Peyer's patch (tissue), 4 donors: Measurements from ENCODE around the gene SLC7A11. TPM values are rescaled to one million over a fixed set of nuclear protein-coding genes. Genes with fewer than 3 reads are reported as not detected.
A peak's percentile ranks its signal among the peaks of the same experiment; 100 is the strongest.
"Not testable (repeated sequence)": the region's sequence is repeated elsewhere in the genome, so short reads cannot be mapped to it uniquely, and the experiment has no call there.

Experiments used
- DNase-seq, 3 donors: peaks; one replicate each; pipeline ENCODE4 v3.0.0-alpha.2; 2017 to 2019
- H3K27ac ChIP-seq, 4 donors: fragments of 200-600 bp; sonication (generic); one replicate each; pipeline ENCODE4 v1.5.1; 2016 to 2019
- H3K27me3 ChIP-seq, 2 donors: fragments of 200-600 bp; sonication (generic); one replicate each; pipeline ENCODE4 v1.5.1; 2019
- H3K36me3 ChIP-seq, 3 donors: fragments of 200-600 bp; sonication (generic); one replicate each; pipeline ENCODE4 v1.5.1; 2016 to 2019
- H3K4me1 ChIP-seq, 4 donors: fragments of 200-600 bp; sonication (generic); one replicate each; pipeline ENCODE4 v1.5.1; 2016 to 2019
- H3K4me3 ChIP-seq, 4 donors: fragments of 200-600 bp; sonication (generic); 1 replicate in 3 of 4; 2 replicates in 1 of 4; pipeline ENCODE4 v1.5.1; 2016 to 2019; ENCODE audit warnings: mild to moderate bottlenecking in 1 of 4
- H3K9me3 ChIP-seq, 4 donors: fragments of 200-600 bp; sonication (generic); one replicate each; pipeline ENCODE4 v1.5.1; 2016 to 2019; ENCODE audit warnings: mild to moderate bottlenecking in 1 of 4
- CTCF ChIP-seq, 6 experiments: fragments of 450-650 bp in 4 of 6; fragments of 200-600 bp in 2 of 6; sonication (generic) in 1 of 6; IDR thresholded peaks; one replicate each; pipeline ENCODE4 v1.5.1; 2017 to 2019; ENCODE audit warnings: antibody characterized with exemption in 6 of 6, mild to moderate bottlenecking in 3 of 6, moderate library complexity in 1 of 6
- POLR2A ChIP-seq, 2 donors: fragments of 450-650 bp; IDR thresholded peaks; one replicate each; pipeline ENCODE4 v1.5.1; 2017; ENCODE audit warnings: antibody characterized with exemption in 2 of 2, mild to moderate bottlenecking in 2 of 2, moderate library complexity in 2 of 2
- total RNA-seq, 4 donors: library from RNA; depleted of rRNA; stranded (reverse); fragments of >200 nt; gene quantifications; one replicate each; pipeline ENCODE4 v1.1.0, GENCODE V29; 2016

Gene SLC7A11
- total RNA-seq, 4 donors from 2014 or later: under 0.01 to 0.88 (median 0.64) TPM

- DNase-seq: no peak
Measured at GRCh38 chr4:138243369-138243768, 1.2 kb upstream of the SLC7A11 start.

GRCh38 chr4:138242834-138243156 is 646 bp upstream of the SLC7A11 start:
- Histone ChIP-seq H3K9me3 (no peaks in the 10 kb centered on the region), H3K36me3 (no peaks in the 10 kb centered on the region), H3K4me1 (no peaks in the 10 kb centered on the region), H3K27ac (peak overlapping the region in 2 of 4 donors; percentile 41 to 49), H3K4me3 (peak overlapping the region in 1 of 4 donors; percentile 40), H3K27me3 (no peaks in the 10 kb centered on the region)
- DNase-seq: no peak
- TF ChIP-seq CTCF (IDR thresholded peaks at IDR 0.05): no peak
- no peak for TF ChIP-seq POLR2A (IDR thresholded peaks at IDR 0.05)

More at GRCh38 chr4:138243369-138243768, 1.2 kb upstream of the SLC7A11 start:
- no peaks in the 10 kb centered on the region for H3K36me3 ChIP-seq
- TF ChIP-seq CTCF (IDR thresholded peaks at IDR 0.05) (no peak), POLR2A (IDR thresholded peaks at IDR 0.05) (no peak)
- H3K4me3 ChIP-seq: no peak overlapping the region
- no peak overlapping the region for H3K27ac ChIP-seq
- no peaks in the 10 kb centered on the region for H3K27me3 ChIP-seq
- no peaks in the 10 kb centered on the region for H3K4me1 ChIP-seq
- no peaks in the 10 kb centered on the region for H3K9me3 ChIP-seq

GRCh38 chr4:138241281-138242075 is 671 bp downstream of the SLC7A11 start:
- Histone ChIP-seq H3K36me3 (no peaks in the 10 kb centered on the region), H3K4me3 (peak overlapping the region; percentile 4 to 42 (median 24)), H3K4me1 (no peaks in the 10 kb centered on the region), H3K9me3 (no peaks in the 10 kb centered on the region), H3K27ac (peak overlapping the region in 3 of 4 donors; percentile 34 to 53 (median 49)), H3K27me3 (no peaks in the 10 kb centered on the region)
- DNase-seq: peak in 1 of 3 donors; percentile 43
- no peak for TF ChIP-seq POLR2A (IDR thresholded peaks at IDR 0.05)
- no peak for TF ChIP-seq CTCF (IDR thresholded peaks at IDR 0.05)

GRCh38 chr4:138239491-138239890 is 2.7 kb downstream of the SLC7A11 start:
- H3K27me3 ChIP-seq: no peaks in the 10 kb centered on the region
- peaks cover 0 to 6% (median 0%) of the 10 kb centered on the region in 4 donors for H3K4me1 ChIP-seq
- TF ChIP-seq POLR2A (IDR thresholded peaks at IDR 0.05): no peak
- H3K36me3 ChIP-seq: no peaks in the 10 kb centered on the region
- no peak overlapping the region for H3K27ac ChIP-seq
- H3K9me3 ChIP-seq: no peaks in the 10 kb centered on the region
- DNase-seq: no peak
- no peak overlapping the region for H3K4me3 ChIP-seq

- TF ChIP-seq CTCF (IDR thresholded peaks at IDR 0.05) (no peak), POLR2A (IDR thresholded peaks at IDR 0.05) (no peak)
Measured at GRCh38 chr4:138238521-138239292, 3.4 kb downstream of the SLC7A11 start.

GRCh38 chr4:138237132-138237531 is 5.0 kb downstream of the SLC7A11 start:
- H3K9me3 ChIP-seq, H3K27ac ChIP-seq, H3K4me3 ChIP-seq, H3K4me1 ChIP-seq, DNase-seq, H3K36me3 ChIP-seq, H3K27me3 ChIP-seq: not testable (repeated sequence)

More at GRCh38 chr4:138238521-138239292, 3.4 kb downstream of the SLC7A11 start:
- Histone ChIP-seq H3K27ac (no peak overlapping the region), H3K4me1 (peaks cover 0 to 6% (median 0%) of the 10 kb centered on the region in 4 donors), H3K27me3 (no peaks in the 10 kb centered on the region), H3K36me3 (no peaks in the 10 kb centered on the region), H3K4me3 (no peak overlapping the region), H3K9me3 (no peaks in the 10 kb centered on the region)
- DNase-seq: no peak
